Inflammatory macrophage treated with lipopolysaccharide for 1 hour (primary cell): Measurements from ENCODE around the gene COL23A1.
A peak's percentile ranks its signal among the peaks of the same experiment; 100 is the strongest.

ENCODE experiments used
- DNase-seq, 2 donors: peaks; one replicate each; pipeline ENCODE4 v3.0.0-alpha.2; 2020 to 2022

COL23A1 gene

DNA sequence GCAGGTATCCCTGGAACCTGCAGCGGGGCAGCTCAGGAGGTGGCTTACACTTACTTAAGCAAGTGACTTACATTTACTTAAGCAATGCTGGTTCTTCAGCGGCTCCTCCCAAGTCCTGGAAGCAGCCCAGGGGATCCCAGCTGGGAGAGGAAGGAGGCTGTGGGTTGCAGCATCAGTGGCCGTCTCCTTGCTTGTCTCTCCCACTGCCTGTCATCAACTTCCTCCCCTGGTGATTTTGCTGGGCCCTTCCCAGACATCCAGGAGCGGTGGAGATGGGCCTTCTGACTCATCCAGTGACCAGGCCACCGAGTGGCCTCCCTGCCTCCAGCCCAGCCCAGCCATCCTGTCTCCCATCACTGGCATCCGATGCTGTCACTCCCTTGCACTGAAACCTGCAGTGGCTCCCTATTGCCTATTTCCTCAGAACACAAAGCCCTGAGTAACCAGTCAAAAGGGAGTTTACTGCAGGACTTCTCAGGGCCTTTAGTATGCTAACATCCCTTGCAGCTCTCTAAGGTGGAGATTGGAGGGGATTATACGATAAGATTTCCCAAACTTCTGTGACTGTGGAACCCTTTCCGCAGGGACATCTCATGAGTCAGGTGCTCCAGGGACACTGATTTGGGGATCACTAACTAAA lies 201.7 kb downstream of the COL23A1 start:
- peak; percentile 71 to 94 for DNase-seq

GRCh38 chr5:178387856-178388190 lies 202.4 kb downstream of the COL23A1 start:
- no peak for DNase-seq

GRCh38 chr5:178387061-178387855 lies 202.9 kb downstream of the COL23A1 start:
- no peak for DNase-seq

DNA sequence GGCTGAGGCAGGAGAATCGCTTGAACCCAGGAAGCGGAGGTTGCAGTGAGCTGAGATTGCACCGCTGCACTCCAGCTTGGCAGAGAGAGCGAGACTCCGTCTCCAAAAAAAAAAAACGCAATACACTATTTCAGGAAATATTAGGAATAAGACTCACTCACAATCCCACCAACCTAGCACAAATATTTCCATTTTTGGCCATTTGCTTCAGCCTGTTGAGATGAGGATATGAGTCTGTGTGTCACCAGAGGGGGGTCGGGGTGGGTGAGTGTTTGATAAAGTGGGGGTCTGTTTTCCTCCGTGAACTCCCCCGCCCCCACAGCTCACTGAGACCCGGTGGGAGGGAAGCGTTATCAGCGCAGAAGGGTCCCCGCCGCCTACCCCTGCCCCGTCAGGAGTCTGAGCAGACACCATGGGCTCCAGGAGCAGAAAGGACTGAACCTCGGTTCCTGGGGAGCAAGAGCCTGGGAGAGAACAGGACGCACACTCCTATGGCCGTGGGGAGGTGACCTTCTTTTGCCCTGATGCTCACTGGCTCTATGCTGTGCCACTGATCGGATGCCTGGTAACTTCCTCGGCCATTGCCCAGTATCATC lies 203.8 kb downstream of the COL23A1 start:
- no peak for DNase-seq

GRCh38 chr5:178385496-178385890 lies 204.7 kb downstream of the COL23A1 start:
- DNase-seq, result peak; percentile 25 to 88

GRCh38 chr5:178384816-178385495 lies 205.2 kb downstream of the COL23A1 start:
- DNase-seq, result peak; percentile 11 to 27

DNA sequence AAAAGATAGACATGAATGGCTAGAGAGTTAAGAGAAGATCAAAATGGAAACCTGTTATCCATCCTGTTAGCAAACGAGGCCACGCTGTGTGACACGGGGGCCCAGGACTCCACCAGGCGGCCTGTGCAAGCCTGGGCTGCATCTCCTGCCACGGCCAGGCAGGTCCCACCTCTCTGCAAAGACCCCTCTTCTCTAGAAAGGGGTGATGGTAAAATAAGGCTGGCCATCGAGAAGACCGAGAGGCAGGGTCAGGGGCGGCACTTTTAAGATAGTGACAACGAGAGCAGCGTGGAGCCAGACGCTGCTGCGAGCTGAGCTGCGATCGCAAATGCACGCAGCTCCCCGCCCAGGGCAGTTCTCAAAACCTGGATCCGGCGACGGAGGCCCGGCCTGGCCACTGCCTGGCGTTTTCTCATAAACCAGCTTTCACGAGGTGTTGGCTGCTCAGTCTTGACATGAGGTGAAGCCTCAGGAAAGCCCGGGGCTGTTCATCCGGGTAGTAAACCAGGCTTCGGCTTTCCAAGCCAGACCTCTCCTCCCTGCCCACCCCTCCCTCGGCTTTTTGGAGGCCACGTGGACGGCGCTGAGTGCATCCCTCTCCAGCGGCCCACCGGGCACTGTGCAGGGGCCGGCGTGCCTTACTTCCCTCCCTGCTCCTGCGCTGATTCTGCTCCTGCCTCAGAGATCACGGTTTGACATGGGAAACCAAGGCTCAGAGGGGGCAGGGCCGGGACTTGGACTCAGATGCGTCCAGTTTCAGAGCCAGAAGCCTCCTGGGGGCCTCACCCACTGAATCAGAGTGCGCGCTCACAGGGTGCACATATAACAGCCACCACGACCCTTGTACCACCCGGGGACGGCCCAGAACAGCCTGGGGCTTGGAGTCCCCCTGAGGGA lies 206.0 kb downstream of the COL23A1 start:
- no peak for DNase-seq

GRCh38 chr5:178383301-178383918 lies 206.8 kb downstream of the COL23A1 start:
- DNase-seq, result no peak

- DNase-seq, result no peak
These were observed 207.4 kb downstream of the COL23A1 start for GRCh38 chr5:178382754-178383164.

- no peak for DNase-seq
These were observed 208.1 kb downstream of the COL23A1 start for GRCh38 chr5:178381921-178382695.

GRCh38 chr5:178381206-178381605 lies 209.0 kb downstream of the COL23A1 start:
- DNase-seq, result no peak

- no peak for DNase-seq
These were observed 209.6 kb downstream of the COL23A1 start for GRCh38 chr5:178380541-178381074.

GRCh38 chr5:178380086-178380485 lies 210.1 kb downstream of the COL23A1 start:
- DNase-seq, result no peak

- no peak for DNase-seq
These were observed 211.4 kb downstream of the COL23A1 start for GRCh38 chr5:178378527-178379484.

GRCh38 chr5:178377583-178378270 lies 212.5 kb downstream of the COL23A1 start:
- DNase-seq, result no peak

- DNase-seq, result no peak
These were observed 213.1 kb downstream of the COL23A1 start for GRCh38 chr5:178376921-178377582.

DNA sequence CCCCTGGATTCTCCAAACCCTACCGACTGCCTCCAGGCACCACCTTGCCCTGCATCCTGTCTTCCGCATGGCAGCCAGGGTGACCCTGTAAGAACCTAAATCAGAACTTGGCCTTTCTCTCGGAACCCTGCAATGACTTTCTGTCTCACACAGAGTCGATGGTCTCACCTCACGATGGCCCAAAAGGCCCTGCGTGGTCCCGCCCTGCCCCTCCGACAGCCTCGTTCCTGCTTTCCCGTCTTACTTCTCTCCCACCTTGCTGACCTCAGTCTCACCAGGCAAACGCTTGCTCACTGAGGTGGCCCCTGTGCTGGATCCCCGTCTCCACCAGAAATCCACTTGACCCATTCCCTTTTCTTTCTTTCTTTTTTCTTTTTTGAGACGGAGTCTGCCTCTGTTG lies 214.8 kb downstream of the COL23A1 start:
- DNase-seq, result no peak

DNA sequence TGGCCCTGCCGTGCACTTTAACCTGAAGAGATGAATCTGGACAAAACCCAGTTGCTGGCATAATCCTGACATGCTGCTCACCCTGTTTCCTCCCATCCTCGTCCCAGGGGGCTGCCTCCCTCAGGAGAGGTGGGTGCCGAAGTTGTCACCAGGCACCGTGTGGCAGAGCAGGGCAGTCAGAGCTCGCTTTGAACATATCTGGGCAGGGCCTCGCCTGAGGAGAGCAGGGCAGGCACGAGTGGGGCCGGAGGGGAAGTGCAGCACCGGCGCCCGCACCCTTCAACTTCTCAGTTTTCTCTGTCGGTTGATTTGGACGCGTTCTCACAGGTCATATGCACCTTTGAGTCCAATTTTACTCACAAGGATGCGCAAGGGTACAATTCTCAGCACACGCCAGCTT lies 216.5 kb downstream of the COL23A1 start:
- no peak for DNase-seq
